ENCODE results near the gene DUSP15. TPM values are rescaled to one million over a fixed set of nuclear protein-coding genes. Genes with fewer than 3 reads are reported as not detected.

The DUSP15 gene
- total and polyA plus RNA-seq, 2 of the 8 experiments (the other 6 are each of a cell fraction or from before 2014, with no cell fraction given), result 0.91 to 3.2 TPM

DNA sequence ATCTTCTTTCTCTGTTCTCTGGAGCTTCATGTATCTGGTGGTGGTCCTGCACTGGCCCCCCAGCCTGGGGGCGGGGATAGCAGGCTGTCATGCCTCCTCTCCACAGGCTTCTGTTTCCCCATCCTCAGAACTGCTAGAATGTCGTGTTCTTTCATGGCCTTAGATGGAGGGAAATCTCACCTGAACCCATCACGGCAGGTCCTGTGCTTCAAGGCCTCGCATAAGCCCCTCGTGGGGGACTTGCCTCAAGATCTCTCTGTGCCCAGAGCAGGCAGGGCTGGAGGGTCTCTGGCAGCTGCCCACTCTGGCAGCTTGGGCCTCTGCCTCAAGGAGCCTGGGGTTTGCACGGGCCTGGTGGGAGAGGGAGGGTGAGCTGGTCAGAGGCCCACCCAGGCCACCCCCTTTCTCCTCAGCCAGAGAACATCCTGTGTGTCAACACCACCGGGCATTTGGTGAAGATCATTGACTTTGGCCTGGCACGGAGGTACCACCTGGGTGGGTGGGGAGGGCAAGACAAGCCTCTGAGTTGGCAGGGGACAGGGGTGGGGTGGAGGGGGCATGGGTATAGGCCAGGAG, 39.8 kb downstream of the DUSP15 start (continued):
- TF ChIP-seq TBP (IDR thresholded peaks at IDR 0.05; ENCODE audit: low read depth, low read length), result no peak

All from H1 (cell line).